ENCODE measurements around the gene AMH.

AMH gene

GRCh38 chr19:2201473-2202148, 47.5 kb upstream of the AMH start:
- no peak overlapping the region for H3K4me3 ChIP-seq (ENCODE audit: insufficient read depth in 1 of 2, low read depth in 1 of 2, low read length in 2 of 2)
- H4K8ac ChIP-seq (ENCODE audit: low read length), result no peak overlapping the region
- no peak overlapping the region for H3K4ac ChIP-seq (ENCODE audit: low read depth in 1 of 2, low read length in 2 of 2)
- H3K4me1 ChIP-seq (ENCODE audit: control insufficient read depth, insufficient read depth, low read depth, low read length), result peaks cover 47% of the 10 kb centered on the region
- no peaks in the 10 kb centered on the region for H3K27me3 ChIP-seq (ENCODE audit: control insufficient read depth in 1 of 2, insufficient read depth in 1 of 2, low read length in 2 of 2)
- H3K9ac ChIP-seq (ENCODE audit: low read length), result no peak overlapping the region
- no peak overlapping the region for H3K23ac ChIP-seq (ENCODE audit: low read length in 2 of 2)
- no peak overlapping the region for H3K4me2 ChIP-seq (ENCODE audit: low read length, poor library complexity, severe bottlenecking)
- no peak overlapping the region for H2BK5ac ChIP-seq (ENCODE audit: low read depth, low read length, poor library complexity, severe bottlenecking)
- no peak for DNase-seq
- no peak overlapping the region for H2AK5ac ChIP-seq (ENCODE audit: low read length, severe bottlenecking)
- H3K14ac ChIP-seq (ENCODE audit: low read length in 2 of 2), result no peak overlapping the region
- no peak overlapping the region for H2BK120ac ChIP-seq (ENCODE audit: low read depth, low read length)
- H3K27ac ChIP-seq (ENCODE audit: low read length, poor library complexity, severe bottlenecking), result no peak overlapping the region
- H3K18ac ChIP-seq (ENCODE audit: low read depth in 1 of 2, low read length in 2 of 2), result no peak overlapping the region
- no peak overlapping the region for H2AFZ ChIP-seq (ENCODE audit: low read depth, low read length)
- peaks cover 35% of the 10 kb centered on the region for H3K79me1 ChIP-seq (replicated peaks; ENCODE audit: low read length, poor library complexity, severe bottlenecking)
- H2BK15ac ChIP-seq (ENCODE audit: low read depth, poor library complexity, severe bottlenecking), result no peak overlapping the region
- no peaks in the 10 kb centered on the region for H3K9me3 ChIP-seq (ENCODE audit: control insufficient read depth, low read length)
- H3K36me3 ChIP-seq (ENCODE audit: control insufficient read depth in 1 of 2, insufficient read depth in 2 of 2, low read depth in 1 of 2, low read length in 2 of 2), result peaks cover 77 to 79% of the 10 kb centered on the region in 2 experiments
- WGBS, result 97% methylated on average over 21 of the region's 21 CpGs
- no peak overlapping the region for H4K91ac ChIP-seq (ENCODE audit: low read length)
- H2BK12ac ChIP-seq (ENCODE audit: low read length in 2 of 2), result no peak overlapping the region

GRCh38 chr19:2202366-2202765, 46.8 kb upstream of the AMH start:
- Histone ChIP-seq H3K4me1 (ENCODE audit: control insufficient read depth, insufficient read depth, low read depth, low read length) (peaks cover 53% of the 10 kb centered on the region), H2BK120ac (ENCODE audit: low read depth, low read length) (no peak overlapping the region), H3K36me3 (ENCODE audit: control insufficient read depth in 1 of 2, insufficient read depth in 2 of 2, low read depth in 1 of 2, low read length in 2 of 2) (peaks cover 77 to 79% of the 10 kb centered on the region in 2 experiments), H3K18ac (ENCODE audit: low read depth in 1 of 2, low read length in 2 of 2) (no peak overlapping the region), H3K23ac (ENCODE audit: low read length in 2 of 2) (no peak overlapping the region), H3K14ac (ENCODE audit: low read length in 2 of 2) (no peak overlapping the region), H2AK5ac (ENCODE audit: low read length, severe bottlenecking) (no peak overlapping the region), H2AFZ (ENCODE audit: low read depth, low read length) (no peak overlapping the region), H3K4me3 (ENCODE audit: insufficient read depth in 1 of 2, low read depth in 1 of 2, low read length in 2 of 2) (no peak overlapping the region), H3K9me3 (ENCODE audit: control insufficient read depth, low read length) (no peaks in the 10 kb centered on the region), H3K79me1 (replicated peaks; ENCODE audit: low read length, poor library complexity, severe bottlenecking) (peaks cover 37% of the 10 kb centered on the region), H3K4ac (ENCODE audit: low read depth in 1 of 2, low read length in 2 of 2) (no peak overlapping the region), H2BK5ac (ENCODE audit: low read depth, low read length, poor library complexity, severe bottlenecking) (no peak overlapping the region), H3K9ac (ENCODE audit: low read length) (no peak overlapping the region), H3K27me3 (ENCODE audit: control insufficient read depth in 1 of 2, insufficient read depth in 1 of 2, low read length in 2 of 2) (no peaks in the 10 kb centered on the region), H2BK15ac (ENCODE audit: low read depth, poor library complexity, severe bottlenecking) (no peak overlapping the region), H4K91ac (ENCODE audit: low read length) (no peak overlapping the region), H2BK12ac (ENCODE audit: low read length in 2 of 2) (no peak overlapping the region), H3K4me2 (ENCODE audit: low read length, poor library complexity, severe bottlenecking) (no peak overlapping the region), H4K8ac (ENCODE audit: low read length) (no peak overlapping the region), H3K27ac (ENCODE audit: low read length, poor library complexity, severe bottlenecking) (no peak overlapping the region)
- DNase-seq, result no peak
- WGBS, result 96% methylated on average over 15 of the region's 15 CpGs

- no peak overlapping the region for H2AFZ ChIP-seq (ENCODE audit: low read depth, low read length)
- no peak overlapping the region for H2BK15ac ChIP-seq (ENCODE audit: low read depth, poor library complexity, severe bottlenecking)
- no peak overlapping the region for H2BK5ac ChIP-seq (ENCODE audit: low read depth, low read length, poor library complexity, severe bottlenecking)
- peaks cover 49% of the 10 kb centered on the region for H3K4me1 ChIP-seq (ENCODE audit: control insufficient read depth, insufficient read depth, low read depth, low read length)
- no peak overlapping the region for H2BK120ac ChIP-seq (ENCODE audit: low read depth, low read length)
- H3K4ac ChIP-seq (ENCODE audit: low read depth in 1 of 2, low read length in 2 of 2), result no peak overlapping the region
- no peak overlapping the region for H4K8ac ChIP-seq (ENCODE audit: low read length)
- H3K18ac ChIP-seq (ENCODE audit: low read depth in 1 of 2, low read length in 2 of 2), result no peak overlapping the region
- H3K9ac ChIP-seq (ENCODE audit: low read length), result no peak overlapping the region
- peaks cover 74% of the 10 kb centered on the region in 2 experiments for H3K36me3 ChIP-seq (ENCODE audit: control insufficient read depth in 1 of 2, insufficient read depth in 2 of 2, low read depth in 1 of 2, low read length in 2 of 2)
- H3K9me3 ChIP-seq (ENCODE audit: control insufficient read depth, low read length), result no peaks in the 10 kb centered on the region
- peak overlapping the region; percentile 83 for H2AK5ac ChIP-seq (ENCODE audit: low read length, severe bottlenecking)
- no peak overlapping the region for H3K4me3 ChIP-seq (ENCODE audit: insufficient read depth in 1 of 2, low read depth in 1 of 2, low read length in 2 of 2)
- no peak overlapping the region for H3K23ac ChIP-seq (ENCODE audit: low read length in 2 of 2)
- no peak overlapping the region for H2BK12ac ChIP-seq (ENCODE audit: low read length in 2 of 2)
- DNase-seq, result no peak
- H3K27me3 ChIP-seq (ENCODE audit: control insufficient read depth in 1 of 2, insufficient read depth in 1 of 2, low read length in 2 of 2), result no peaks in the 10 kb centered on the region
- H4K91ac ChIP-seq (ENCODE audit: low read length), result no peak overlapping the region
- H3K79me1 ChIP-seq (replicated peaks; ENCODE audit: low read length, poor library complexity, severe bottlenecking), result peaks cover 60% of the 10 kb centered on the region
- no peak overlapping the region for H3K27ac ChIP-seq (ENCODE audit: low read length, poor library complexity, severe bottlenecking)
- no peak overlapping the region for H3K4me2 ChIP-seq (ENCODE audit: low read length, poor library complexity, severe bottlenecking)
- H3K14ac ChIP-seq (ENCODE audit: low read length in 2 of 2), result no peak overlapping the region
- WGBS, result 97% methylated on average over 10 of the region's 15 CpGs
Measured at GRCh38 chr19:2207008-2207407, 42.1 kb upstream of the AMH start.

GRCh38 chr19:2207991-2208860, 40.9 kb upstream of the AMH start:
- peaks cover 47% of the 10 kb centered on the region for H3K4me1 ChIP-seq (ENCODE audit: control insufficient read depth, insufficient read depth, low read depth, low read length)
- peak overlapping the region; percentile 62 for H2AK5ac ChIP-seq (ENCODE audit: low read length, severe bottlenecking)
- peak overlapping the region; percentile 75 for H2BK15ac ChIP-seq (ENCODE audit: low read depth, poor library complexity, severe bottlenecking)
- peaks cover 75 to 76% of the 10 kb centered on the region in 2 experiments for H3K36me3 ChIP-seq (ENCODE audit: control insufficient read depth in 1 of 2, insufficient read depth in 2 of 2, low read depth in 1 of 2, low read length in 2 of 2)
- H3K23ac ChIP-seq (ENCODE audit: low read length in 2 of 2), result no peak overlapping the region
- DNase-seq, result peak; percentile 91
- H3K27me3 ChIP-seq (ENCODE audit: control insufficient read depth in 1 of 2, insufficient read depth in 1 of 2, low read length in 2 of 2), result no peaks in the 10 kb centered on the region
- peak overlapping the region; percentile 11 to 21 for H3K18ac ChIP-seq (ENCODE audit: low read depth in 1 of 2, low read length in 2 of 2)
- H3K9ac ChIP-seq (ENCODE audit: low read length), result peak overlapping the region; percentile 84
- peak overlapping the region in 1 of 2 experiments; percentile 20 for H3K14ac ChIP-seq (ENCODE audit: low read length in 2 of 2)
- H3K4me2 ChIP-seq (ENCODE audit: low read length, poor library complexity, severe bottlenecking), result peak overlapping the region; percentile 8
- no peak overlapping the region for H2AFZ ChIP-seq (ENCODE audit: low read depth, low read length)
- no peaks in the 10 kb centered on the region for H3K9me3 ChIP-seq (ENCODE audit: control insufficient read depth, low read length)
- H2BK120ac ChIP-seq (ENCODE audit: low read depth, low read length), result peak overlapping the region; percentile 11
- H3K79me1 ChIP-seq (replicated peaks; ENCODE audit: low read length, poor library complexity, severe bottlenecking), result peaks cover 61% of the 10 kb centered on the region
- H4K91ac ChIP-seq (ENCODE audit: low read length), result peak overlapping the region; percentile 73
- H4K8ac ChIP-seq (ENCODE audit: low read length), result peak overlapping the region; percentile 84
- no peak overlapping the region for H2BK5ac ChIP-seq (ENCODE audit: low read depth, low read length, poor library complexity, severe bottlenecking)
- H2BK12ac ChIP-seq (ENCODE audit: low read length in 2 of 2), result peak overlapping the region in 1 of 2 experiments; percentile 38
- peak overlapping the region; percentile 75 to 80 for H3K4ac ChIP-seq (ENCODE audit: low read depth in 1 of 2, low read length in 2 of 2)
- peak overlapping the region; percentile 9 for H3K27ac ChIP-seq (ENCODE audit: low read length, poor library complexity, severe bottlenecking)
- peak overlapping the region in 1 of 2 experiments; percentile 65 for H3K4me3 ChIP-seq (ENCODE audit: insufficient read depth in 1 of 2, low read depth in 1 of 2, low read length in 2 of 2)
- 55% methylated on average over 36 of the region's 36 CpGs for WGBS

Measured in mesenchymal stem cell (in vitro differentiated cells and primary cell).